B cell (primary cell): ENCODE measurements around the gene RSPO4. TPM values are rescaled to one million over a fixed set of nuclear protein-coding genes. Genes with fewer than 3 reads are reported as not detected.

Source experiments
- ATAC-seq: fragments of 200-7000 bp; cut with Tn5 transposase; one replicate; pipeline ENCODE4 v1.10.0; 2021; ENCODE audit warnings: low read depth, mild to moderate bottlenecking, moderate number of reproducible peaks, moderate library complexity
- CTCF ChIA-PET: fragments of 350-600 bp; sonication (Branson Sonifier 250); formaldehyde crosslinking; loops from one replicate; lab custom pipeline; 2021; ENCODE audit warnings: antibody characterized with exemption, inconsistent platforms; lab: Charles Lee
- POLR2A ChIA-PET: fragments of 350-600 bp; sonication (Branson Sonifier 250); formaldehyde crosslinking; loops from one replicate; lab custom pipeline; 2021; ENCODE audit warnings: antibody characterized with exemption; lab: Charles Lee
- DNase-seq: peaks from one replicate; pipeline ENCODE4 v3.0.0; 2013
- H2AFZ ChIP-seq: 2 replicates; pipeline ENCODE4 v1.6.1; 2012; ENCODE audit warnings: mild to moderate bottlenecking, low read depth, low read length; ENCODE audit not compliant: insufficient read depth, poor library complexity, severe bottlenecking
- H3K27ac ChIP-seq, 2 donors: 1 replicate in 1 of 2; 2 replicates in 1 of 2; pipeline ENCODE4 v1.5.1; 2012 to 2013; ENCODE audit warnings: low read length in 2 of 2, mild to moderate bottlenecking in 2 of 2, moderate library complexity in 1 of 2
- H3K27me3 ChIP-seq, 4 experiments: fragments of 200-600 bp in 1 of 4; sonication (generic) in 1 of 4; replicated peaks in 1 of 4; 1 replicate in 2 of 4; 2 replicates in 2 of 4; pipeline versions ENCODE4 v1.6.1 to v1.7.0; 2013 to 2016; ENCODE audit warnings: low read length in 3 of 4, mild to moderate bottlenecking in 2 of 4, mixed read lengths in 1 of 4, moderate library complexity in 1 of 4; ENCODE audit not compliant: insufficient read depth in 4 of 4, control insufficient read depth in 3 of 4; ENCODE audit errors: control extremely low read depth in 1 of 4
- H3K36me3 ChIP-seq, 2 experiments: replicated peaks in 1 of 2; 1 replicate in 1 of 2; 2 replicates in 1 of 2; pipeline versions ENCODE4 v1.6.1 to v1.7.1; 2013; ENCODE audit warnings: low read length in 1 of 2; ENCODE audit not compliant: insufficient read depth in 2 of 2, control insufficient read depth in 1 of 2; ENCODE audit errors: control extremely low read depth in 1 of 2, extremely low read depth in 1 of 2
- H3K4me1 ChIP-seq, 2 donors: fragments of 200-600 bp in 1 of 2; sonication (generic) in 1 of 2; 1 replicate in 1 of 2; 2 replicates in 1 of 2; pipeline versions ENCODE4 v1.5.1 to v1.6.1; 2013 to 2017; ENCODE audit warnings: low read length in 2 of 2; ENCODE audit not compliant: control insufficient read depth in 2 of 2, insufficient read depth in 2 of 2
- H3K4me2 ChIP-seq: replicated peaks from 2 replicates; pipeline ENCODE3; 2012; ENCODE audit warnings: mild to moderate bottlenecking, low read depth, low read length; ENCODE audit not compliant: poor library complexity, severe bottlenecking
- H3K4me3 ChIP-seq, 5 experiments: fragments of 200-600 bp in 1 of 5; sonication (generic) in 1 of 5; 1 replicate in 3 of 5; 2 replicates in 2 of 5; pipeline versions ENCODE4 v1.5.1 to v1.7.0; 2011 to 2016; ENCODE audit warnings: low read length in 4 of 5, mild to moderate bottlenecking in 4 of 5, low read depth in 2 of 5, control low read depth in 1 of 5, moderate library complexity in 1 of 5; ENCODE audit not compliant: insufficient read depth in 1 of 5; ENCODE audit errors: control extremely low read depth in 1 of 5, extremely low read depth in 1 of 5
- H3K79me2 ChIP-seq: fragments of 200-600 bp; sonication (generic); one replicate; pipeline ENCODE4 v1.6.0; 2016; ENCODE audit warnings: low read length; ENCODE audit not compliant: control insufficient read depth, insufficient read depth
- H3K9ac ChIP-seq: fragments of 200-600 bp; sonication (generic); 2 replicates; pipeline ENCODE4 v1.6.1; 2017; ENCODE audit warnings: mild to moderate bottlenecking, low read length, moderate library complexity
- H3K9me3 ChIP-seq, 3 donors: one replicate each; pipeline versions ENCODE4 v1.6.1 to v1.7.1; 2013; ENCODE audit warnings: low read length in 2 of 3; ENCODE audit not compliant: control insufficient read depth in 2 of 3, insufficient read depth in 1 of 3; ENCODE audit errors: control extremely low read depth in 1 of 3
- H4K20me1 ChIP-seq: 2 replicates; pipeline ENCODE4 v1.6.0; 2012; ENCODE audit warnings: mild to moderate bottlenecking, low read length; ENCODE audit not compliant: insufficient read depth, control insufficient read depth, poor library complexity, severe bottlenecking
- H3K27ac Mint-ChIP-seq: one replicate; pipeline ENCODE4 v1.8.0; 2021; ENCODE audit warnings: mixed read lengths
- H3K27me3 Mint-ChIP-seq: one replicate; pipeline ENCODE4 v1.8.0; 2021; ENCODE audit warnings: mixed read lengths
- H3K4me1 Mint-ChIP-seq: one replicate; pipeline ENCODE4 v1.8.0; 2021; ENCODE audit warnings: mixed read lengths
- H3K4me3 Mint-ChIP-seq: one replicate; pipeline ENCODE4 v1.8.0; 2021; ENCODE audit warnings: mixed read lengths
- H3K9me3 Mint-ChIP-seq: one replicate; pipeline ENCODE4 v1.8.0; 2022; ENCODE audit warnings: mixed read lengths; ENCODE audit not compliant: insufficient read depth
- CTCF ChIP-seq: fragments of 200-600 bp; IDR thresholded peaks from one replicate; pipeline ENCODE4 v1.8.0; 2022; ENCODE audit warnings: antibody characterized with exemption, mild to moderate bottlenecking
- EZH2 ChIP-seq: IDR thresholded peaks from 2 replicates; pipeline ENCODE4 v1.6.1; 2012; ENCODE audit warnings: borderline replicate concordance, low read depth, mild to moderate bottlenecking, moderate library complexity, low read length; ENCODE audit not compliant: insufficient read depth, poor library complexity, severe bottlenecking
- WGBS: methylation state at CpG from one replicate; pipeline ENCODE4 v1.1.5; 2013; ENCODE audit warnings: missing lambda C conversion rate; ENCODE audit not compliant: insufficient coverage; 5-methylcytosine and 5-hydroxymethylcytosine counted together
- intact Hi-C: fragments of 100-400 bp; cut with micrococcal nuclease; formaldehyde crosslinking; loops from one replicate; pipeline ENCODE4 v1.10.0; 2022
- polyA plus RNA-seq: library from polyadenylated mRNA; depleted of rRNA; stranded (reverse); fragments of >200 nt; gene quantifications from 2 replicates; pipeline ENCODE4 v1.2.3, GENCODE V29; 2012
- total RNA-seq, 2 donors: library from RNA; stranded (reverse); fragments of 120-200 nt in 1 of 2; gene quantifications; 1 replicate in 1 of 2; 2 replicates in 1 of 2; pipeline versions ENCODE4 v1.2.3 to v1.2.4, GENCODE V29; 2013 to 2022

The RSPO4 gene
- total and polyA plus RNA-seq, 2 donors (not counting 1 experiment from before 2014, with no cell fraction given): 0.04 to 0.37 TPM

GRCh38 chr20:916825-917224 lies 85.3 kb downstream of the RSPO4 start:
- Mint-ChIP-seq H3K27ac (no peak overlapping the region), H3K4me3 (no peak overlapping the region), H3K4me1 (no peaks in the 10 kb centered on the region), H3K9me3 (no peaks in the 10 kb centered on the region), H3K27me3 (peaks cover 41% of the 10 kb centered on the region)
- ChIA-PET CTCF (interaction anchor here (1.9 kb wide), 1 partner anchor 40 kb away, joined by 7 read pairs; no protein-coding TSS in a partner anchor), POLR2A (no interaction called here)
- Histone ChIP-seq H3K27ac (no peak overlapping the region), H3K9ac (no peak overlapping the region), H3K9me3 (no peaks in the 10 kb centered on the region), H3K36me3 (no peaks in the 10 kb centered on the region), H3K4me1 (no peaks in the 10 kb centered on the region), H4K20me1 (no peaks in the 10 kb centered on the region), H3K4me2 (no peak overlapping the region), H3K4me3 (no peak overlapping the region), H2AFZ (no peak overlapping the region), H3K27me3 (peaks cover 0 to 11% (median 0%) of the 10 kb centered on the region in 4 experiments), H3K79me2 (no peaks in the 10 kb centered on the region)
- no peak for ATAC-seq
- TF ChIP-seq CTCF (no peak), EZH2 (no peak)
- 90% methylated on average over 2 of the region's 5 CpGs for WGBS
- intact Hi-C loops: no loop called here
- no peak for DNase-seq

GRCh38 chr20:916125-916799 lies 85.8 kb downstream of the RSPO4 start, which contains the start of gene ANGPT4:
TSS of gene ANGPT4 (minus strand) at chr20:916334. CDS start at chr20:916214, 120 bp downstream.
- ChIA-PET CTCF (no interaction called here), POLR2A (no interaction called here)
- Histone ChIP-seq H2AFZ (no peak within 1 kb of the TSS), H3K4me2 (no peak within 1 kb of the TSS), H3K9ac (no peak within 1 kb of the TSS), H3K27ac (no peak within 1 kb of the TSS), H3K9me3 (no peaks in the 10 kb centered on the region), H3K36me3 (no peaks in the 10 kb centered on the region), H4K20me1 (no peaks in the 10 kb centered on the region), H3K4me1 (no peaks in the 10 kb centered on the region), H3K4me3 (no peak within 1 kb of the TSS), H3K27me3 (peaks cover 0 to 11% (median 0%) of the 10 kb centered on the region in 4 experiments), H3K79me2 (no peaks in the 10 kb centered on the region)
- H3K4me3 Mint-ChIP-seq: no peak within 1 kb of the TSS
- DNase-seq (no peak), ATAC-seq (no peak)
- TF ChIP-seq EZH2 (no peak), CTCF (no peak)
- WGBS: 78% methylated on average over 17 of the region's 18 CpGs
- H3K27me3 Mint-ChIP-seq: peaks cover 40% of the 10 kb centered on the region
- no peaks in the 10 kb centered on the region for H3K9me3 Mint-ChIP-seq
- no peaks in the 10 kb centered on the region for H3K4me1 Mint-ChIP-seq
- H3K27ac Mint-ChIP-seq: no peak within 1 kb of the TSS
- intact Hi-C loops: no loop called here
